GM13976 (cell line): ENCODE results near the gene LRRC47.

Source experiments
- DNase-seq: peaks from one replicate; pipeline ENCODE4 v3.0.0; 2012; ENCODE audit warnings: low spot score
- in situ Hi-C: fragments of 300-500 bp; cut with MboI; formaldehyde crosslinking; loops from one replicate; pipeline ENCODE4 v1.12.0; 2022; ENCODE audit warnings: low sequenced_read_pairs, mixed read lengths, inconsistent platforms; ENCODE audit not compliant: unreplicated experiment
- TF ChIP-seq, protein P1 (sequence below): IDR thresholded peaks from 2 replicates; pipeline ENCODE4 v1.5.1; 2012; ENCODE audit warnings: borderline replicate concordance, mild to moderate bottlenecking; ENCODE audit not compliant: insufficient read depth; ENCODE audit errors: extremely low read depth, missing control alignments, control extremely low read depth

LRRC47 gene

DNA sequence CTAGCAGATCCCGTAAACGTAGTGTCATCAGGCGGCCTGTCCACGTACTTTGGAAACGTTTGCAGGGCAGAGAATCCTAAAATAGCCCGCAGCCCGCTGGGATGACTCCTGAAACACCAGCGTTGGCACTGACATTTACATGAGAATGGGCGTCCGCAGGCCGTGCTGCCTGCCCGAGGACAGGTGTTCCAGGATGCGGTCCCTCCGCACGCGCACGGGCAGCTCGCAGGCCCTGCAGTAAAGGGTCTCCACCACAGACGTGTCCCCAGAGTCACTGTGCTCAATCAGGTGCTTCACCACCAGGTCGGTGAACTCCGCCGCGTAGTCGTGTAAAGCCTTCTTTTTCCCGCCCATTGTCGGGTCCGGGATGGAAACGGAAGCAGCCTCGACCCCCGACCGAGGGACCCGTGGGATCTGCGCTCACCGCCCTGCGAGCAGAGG lies 49.9 kb downstream of the LRRC47 start:
- DNase-seq: no peak
- in situ Hi-C loops: no loop called here
- TF ChIP-seq, protein P1, sequence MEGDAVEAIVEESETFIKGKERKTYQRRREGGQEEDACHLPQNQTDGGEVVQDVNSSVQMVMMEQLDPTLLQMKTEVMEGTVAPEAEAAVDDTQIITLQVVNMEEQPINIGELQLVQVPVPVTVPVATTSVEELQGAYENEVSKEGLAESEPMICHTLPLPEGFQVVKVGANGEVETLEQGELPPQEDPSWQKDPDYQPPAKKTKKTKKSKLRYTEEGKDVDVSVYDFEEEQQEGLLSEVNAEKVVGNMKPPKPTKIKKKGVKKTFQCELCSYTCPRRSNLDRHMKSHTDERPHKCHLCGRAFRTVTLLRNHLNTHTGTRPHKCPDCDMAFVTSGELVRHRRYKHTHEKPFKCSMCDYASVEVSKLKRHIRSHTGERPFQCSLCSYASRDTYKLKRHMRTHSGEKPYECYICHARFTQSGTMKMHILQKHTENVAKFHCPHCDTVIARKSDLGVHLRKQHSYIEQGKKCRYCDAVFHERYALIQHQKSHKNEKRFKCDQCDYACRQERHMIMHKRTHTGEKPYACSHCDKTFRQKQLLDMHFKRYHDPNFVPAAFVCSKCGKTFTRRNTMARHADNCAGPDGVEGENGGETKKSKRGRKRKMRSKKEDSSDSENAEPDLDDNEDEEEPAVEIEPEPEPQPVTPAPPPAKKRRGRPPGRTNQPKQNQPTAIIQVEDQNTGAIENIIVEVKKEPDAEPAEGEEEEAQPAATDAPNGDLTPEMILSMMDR: no peak

GRCh38 chr1:3745590-3746381 lies 50.5 kb downstream of the LRRC47 start:
- no peak for DNase-seq
- in situ Hi-C loops: no loop called here

GRCh38 chr1:3745071-3745470 lies 51.2 kb downstream of the LRRC47 start:
- TF ChIP-seq, protein P1: no peak
- no peak for DNase-seq
- in situ Hi-C loops: no loop called here

More at GRCh38 chr1:3745590-3746381, 50.5 kb downstream of the LRRC47 start:
- TF ChIP-seq, protein P1: no peak

- in situ Hi-C loops: no loop called here
- TF ChIP-seq, protein P1: no peak
- DNase-seq: no peak
Measured at GRCh38 chr1:3744646-3745045, 51.7 kb downstream of the LRRC47 start.

DNA sequence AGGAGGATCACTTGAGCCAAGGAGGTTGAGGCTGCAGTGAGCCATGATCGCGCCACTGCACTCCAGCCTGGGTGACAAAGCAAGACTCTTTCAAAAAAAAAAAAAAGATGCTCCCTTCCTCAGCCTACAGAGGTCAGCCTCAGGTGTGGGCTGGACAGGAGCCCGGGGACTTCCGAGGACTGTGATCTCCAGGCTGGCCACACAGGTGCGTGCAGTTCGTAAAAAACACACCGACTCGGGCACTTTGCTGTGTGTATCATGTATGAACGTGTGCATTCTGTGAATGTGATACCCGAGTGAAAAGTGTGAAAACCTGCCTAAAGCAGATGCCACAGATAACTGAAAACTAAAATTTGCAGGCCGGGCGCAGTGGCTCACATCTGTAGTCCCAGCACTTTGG lies 52.5 kb downstream of the LRRC47 start:
- in situ Hi-C loops: no loop called here
- DNase-seq: no peak
- TF ChIP-seq, protein P1: no peak

DNA sequence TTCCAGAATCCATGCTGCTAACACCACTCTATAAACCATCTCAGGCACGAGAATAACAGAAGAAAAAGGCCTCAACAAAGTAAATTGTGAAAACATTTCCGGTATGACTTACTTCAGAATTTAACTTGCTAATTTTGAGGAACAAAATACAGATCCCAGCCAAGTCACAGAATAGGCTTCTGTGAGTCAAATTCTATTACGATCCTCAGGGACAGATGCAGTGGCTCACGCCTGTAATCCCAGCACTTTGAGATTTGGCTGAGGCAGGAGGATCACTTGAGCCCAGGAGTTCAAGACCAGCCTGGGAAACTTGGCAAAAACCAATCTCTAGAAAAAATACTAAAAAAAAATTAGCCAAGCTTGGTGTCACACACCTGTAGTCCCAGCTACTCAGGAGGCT lies 52.9 kb downstream of the LRRC47 start:
- DNase-seq: no peak
- in situ Hi-C loops: no loop called here
- TF ChIP-seq, protein P1: no peak
